ENCODE results near the gene VMP1.

The VMP1 gene

GRCh38 chr17:59699786-59700185, 7.7 kb upstream of the VMP1 start:
- 100% methylated on average over 5 of the region's 6 CpGs for WGBS (ENCODE audit: insufficient coverage)
- H3K27me3 ChIP-seq (replicated peaks in 2 of 5; ENCODE audit: control insufficient read depth in 4 of 5, insufficient read depth in 5 of 5, low read length in 4 of 5) = no peaks in the 10 kb centered on the region
- H3K9me3 ChIP-seq (ENCODE audit: control extremely low read depth in 1 of 5, control insufficient read depth in 4 of 5, insufficient read depth in 2 of 5, low read depth in 1 of 5, low read length in 4 of 5) = no peaks in the 10 kb centered on the region
- POLR2A ChIA-PET = interaction anchor here (0.6 kb wide), 1 partner anchor 38 kb away, joined by 4 read pairs; no protein-coding TSS in a partner anchor
- H3K4me1 ChIP-seq (ENCODE audit: control extremely low read depth in 1 of 4, control insufficient read depth in 4 of 4, insufficient read depth in 4 of 4, low read length in 3 of 4) = peaks cover 0 to 9% (median 2%) of the 10 kb centered on the region in 4 experiments
- CTCF ChIA-PET = interaction anchor here (1.0 to 1.3 kb wide), 2 partner anchors 12 to 46 kb away, joined by 3 to 4 read pairs; no protein-coding TSS in a partner anchor
- peaks cover 15 to 70% (median 54%) of the 10 kb centered on the region in 4 experiments for H3K36me3 ChIP-seq (ENCODE audit: control insufficient read depth in 4 of 4, insufficient read depth in 4 of 4, low read length in 3 of 4)
- DNase-seq = no peak
- H3K27ac ChIP-seq (ENCODE audit: insufficient read depth in 1 of 2, low read depth in 1 of 2, low read length in 2 of 2, poor library complexity in 1 of 2, severe bottlenecking in 2 of 2) = no peak overlapping the region
- no peak overlapping the region for H3K4me3 ChIP-seq (ENCODE audit: control insufficient read depth in 1 of 7, extremely low read depth in 1 of 7, insufficient read depth in 4 of 7, low read depth in 2 of 7, low read length in 6 of 7)

- H3K4me1 ChIP-seq (ENCODE audit: control extremely low read depth in 1 of 4, control insufficient read depth in 4 of 4, insufficient read depth in 4 of 4, low read length in 3 of 4) = peaks cover 3 to 25% (median 17%) of the 10 kb centered on the region in 4 experiments
- peaks cover 9 to 46% (median 31%) of the 10 kb centered on the region in 4 experiments for H3K36me3 ChIP-seq (ENCODE audit: control insufficient read depth in 4 of 4, insufficient read depth in 4 of 4, low read length in 3 of 4)
- ChIA-PET CTCF (interaction anchor here (0.9 to 1.9 kb wide), 2 partner anchors 12 to 14 kb away, joined by 3 to 4 read pairs; no protein-coding TSS in a partner anchor), POLR2A (interaction anchor here (0.5 kb wide), 1 partner anchor 37 kb away, joined by 3 read pairs; no protein-coding TSS in a partner anchor)
- peak overlapping the region in 1 of 2 experiments; percentile 18 for H3K27ac ChIP-seq (ENCODE audit: insufficient read depth in 1 of 2, low read depth in 1 of 2, low read length in 2 of 2, poor library complexity in 1 of 2, severe bottlenecking in 2 of 2)
- WGBS (ENCODE audit: insufficient coverage) = 100% methylated on average over 6 of the region's 7 CpGs
- peak in 1 of 3 donors; percentile 54 for DNase-seq
- H3K9me3 ChIP-seq (ENCODE audit: control extremely low read depth in 1 of 5, control insufficient read depth in 4 of 5, insufficient read depth in 2 of 5, low read depth in 1 of 5, low read length in 4 of 5) = no peaks in the 10 kb centered on the region
- H3K27me3 ChIP-seq (replicated peaks in 2 of 5; ENCODE audit: control insufficient read depth in 4 of 5, insufficient read depth in 5 of 5, low read length in 4 of 5) = no peaks in the 10 kb centered on the region
- H3K4me3 ChIP-seq (ENCODE audit: control insufficient read depth in 1 of 7, extremely low read depth in 1 of 7, insufficient read depth in 4 of 7, low read depth in 2 of 7, low read length in 6 of 7) = no peak overlapping the region
Measured at GRCh38 chr17:59702304-59702703, 5.2 kb upstream of the VMP1 start.

GRCh38 chr17:59707971-59708430, 547 bp downstream of the VMP1 start:
- H3K4me1 ChIP-seq (ENCODE audit: control extremely low read depth in 1 of 4, control insufficient read depth in 4 of 4, insufficient read depth in 4 of 4, low read length in 3 of 4) = peaks cover 17 to 44% (median 35%) of the 10 kb centered on the region in 4 experiments
- H3K4me3 ChIP-seq (ENCODE audit: control insufficient read depth in 1 of 7, extremely low read depth in 1 of 7, insufficient read depth in 4 of 7, low read depth in 2 of 7, low read length in 6 of 7) = peak overlapping the region; percentile 67 to 100 (median 96)
- POLR2A ChIA-PET = interaction anchor here (0.8 to 1.4 kb wide), 2 partner anchors 15 to 151 kb away, joined by 3 read pairs; no protein-coding TSS in a partner anchor
- peaks cover 0 to 8% (median 3%) of the 10 kb centered on the region in 4 experiments for H3K36me3 ChIP-seq (ENCODE audit: control insufficient read depth in 4 of 4, insufficient read depth in 4 of 4, low read length in 3 of 4)
- DNase-seq = peak in 2 of 3 donors; percentile 40 to 45
- peak overlapping the region; percentile 97 to 98 for H3K27ac ChIP-seq (ENCODE audit: insufficient read depth in 1 of 2, low read depth in 1 of 2, low read length in 2 of 2, poor library complexity in 1 of 2, severe bottlenecking in 2 of 2)
- no peaks in the 10 kb centered on the region for H3K27me3 ChIP-seq (replicated peaks in 2 of 5; ENCODE audit: control insufficient read depth in 4 of 5, insufficient read depth in 5 of 5, low read length in 4 of 5)
- 3% methylated on average over 7 of the region's 15 CpGs for WGBS (ENCODE audit: insufficient coverage)
- no peaks in the 10 kb centered on the region for H3K9me3 ChIP-seq (ENCODE audit: control extremely low read depth in 1 of 5, control insufficient read depth in 4 of 5, insufficient read depth in 2 of 5, low read depth in 1 of 5, low read length in 4 of 5)
- CTCF ChIA-PET = interaction anchor here (1.1 to 1.3 kb wide), 2 partner anchors 8 to 40 kb away, joined by 3 read pairs; no protein-coding TSS in a partner anchor

- H3K27ac ChIP-seq (ENCODE audit: insufficient read depth in 1 of 2, low read depth in 1 of 2, low read length in 2 of 2, poor library complexity in 1 of 2, severe bottlenecking in 2 of 2) = no peak overlapping the region
- no peak overlapping the region for H3K4me3 ChIP-seq (ENCODE audit: control insufficient read depth in 1 of 7, extremely low read depth in 1 of 7, insufficient read depth in 4 of 7, low read depth in 2 of 7, low read length in 6 of 7)
- H3K4me1 ChIP-seq (ENCODE audit: control extremely low read depth in 1 of 4, control insufficient read depth in 4 of 4, insufficient read depth in 4 of 4, low read length in 3 of 4) = peaks cover 14 to 23% (median 19%) of the 10 kb centered on the region in 4 experiments
- CTCF ChIA-PET = interaction anchor here (1.4 kb wide), 1 partner anchor 8 kb away, joined by 3 read pairs; no protein-coding TSS in a partner anchor
- no peaks in the 10 kb centered on the region for H3K27me3 ChIP-seq (replicated peaks in 2 of 5; ENCODE audit: control insufficient read depth in 4 of 5, insufficient read depth in 5 of 5, low read length in 4 of 5)
- DNase-seq = no peak
- POLR2A ChIA-PET = no interaction called here
- no peaks in the 10 kb centered on the region for H3K36me3 ChIP-seq (ENCODE audit: control insufficient read depth in 4 of 4, insufficient read depth in 4 of 4, low read length in 3 of 4)
- H3K9me3 ChIP-seq (ENCODE audit: control extremely low read depth in 1 of 5, control insufficient read depth in 4 of 5, insufficient read depth in 2 of 5, low read depth in 1 of 5, low read length in 4 of 5) = no peaks in the 10 kb centered on the region
Measured at GRCh38 chr17:59711936-59712335, 4.5 kb downstream of the VMP1 start.

- H3K27ac ChIP-seq (ENCODE audit: insufficient read depth in 1 of 2, low read depth in 1 of 2, low read length in 2 of 2, poor library complexity in 1 of 2, severe bottlenecking in 2 of 2) = no peak overlapping the region
- H3K9me3 ChIP-seq (ENCODE audit: control extremely low read depth in 1 of 5, control insufficient read depth in 4 of 5, insufficient read depth in 2 of 5, low read depth in 1 of 5, low read length in 4 of 5) = no peaks in the 10 kb centered on the region
- no peaks in the 10 kb centered on the region for H3K27me3 ChIP-seq (replicated peaks in 2 of 5; ENCODE audit: control insufficient read depth in 4 of 5, insufficient read depth in 5 of 5, low read length in 4 of 5)
- 100% methylated on average over 1 of the region's 2 CpGs for WGBS (ENCODE audit: insufficient coverage)
- H3K36me3 ChIP-seq (ENCODE audit: control insufficient read depth in 4 of 4, insufficient read depth in 4 of 4, low read length in 3 of 4) = peaks cover 0 to 5% (median 0%) of the 10 kb centered on the region in 4 experiments
- peak; percentile 26 to 72 (median 62) for DNase-seq
- ChIA-PET POLR2A (interaction anchor here (0.7 kb wide), 1 partner anchor 252 kb away, joined by 3 read pairs; the partner anchor contains the start of gene RNFT1), CTCF (no interaction called here)
- H3K4me3 ChIP-seq (ENCODE audit: control insufficient read depth in 1 of 7, extremely low read depth in 1 of 7, insufficient read depth in 4 of 7, low read depth in 2 of 7, low read length in 6 of 7) = no peak overlapping the region
- H3K4me1 ChIP-seq (ENCODE audit: control extremely low read depth in 1 of 4, control insufficient read depth in 4 of 4, insufficient read depth in 4 of 4, low read length in 3 of 4) = peaks cover 14 to 23% (median 18%) of the 10 kb centered on the region in 4 experiments
Measured at GRCh38 chr17:59712862-59713261, 5.4 kb downstream of the VMP1 start.

- no peaks in the 10 kb centered on the region for H3K27me3 ChIP-seq (replicated peaks in 2 of 5; ENCODE audit: control insufficient read depth in 4 of 5, insufficient read depth in 5 of 5, low read length in 4 of 5)
- WGBS (ENCODE audit: insufficient coverage) = 100% methylated on average over 1 of the region's 2 CpGs
- H3K27ac ChIP-seq (ENCODE audit: insufficient read depth in 1 of 2, low read depth in 1 of 2, low read length in 2 of 2, poor library complexity in 1 of 2, severe bottlenecking in 2 of 2) = no peak overlapping the region
- CTCF ChIA-PET = interaction anchor here (0.7 kb wide), 1 partner anchor 12 kb away, joined by 3 read pairs; no protein-coding TSS in a partner anchor
- POLR2A ChIA-PET = interaction anchor here (0.8 kb wide), 1 partner anchor 1368 kb away, joined by 3 read pairs; no protein-coding TSS in a partner anchor
- no peak for DNase-seq
- H3K4me1 ChIP-seq (ENCODE audit: control extremely low read depth in 1 of 4, control insufficient read depth in 4 of 4, insufficient read depth in 4 of 4, low read length in 3 of 4) = peaks cover 2 to 11% (median 5%) of the 10 kb centered on the region in 4 experiments
- H3K36me3 ChIP-seq (ENCODE audit: control insufficient read depth in 4 of 4, insufficient read depth in 4 of 4, low read length in 3 of 4) = peaks cover 0 to 5% (median 0%) of the 10 kb centered on the region in 4 experiments
- H3K9me3 ChIP-seq (ENCODE audit: control extremely low read depth in 1 of 5, control insufficient read depth in 4 of 5, insufficient read depth in 2 of 5, low read depth in 1 of 5, low read length in 4 of 5) = no peaks in the 10 kb centered on the region
- H3K4me3 ChIP-seq (ENCODE audit: control insufficient read depth in 1 of 7, extremely low read depth in 1 of 7, insufficient read depth in 4 of 7, low read depth in 2 of 7, low read length in 6 of 7) = no peak overlapping the region
Measured at GRCh38 chr17:59714255-59714654, 6.8 kb downstream of the VMP1 start.

- no peaks in the 10 kb centered on the region for H3K9me3 ChIP-seq (ENCODE audit: control extremely low read depth in 1 of 5, control insufficient read depth in 4 of 5, insufficient read depth in 2 of 5, low read depth in 1 of 5, low read length in 4 of 5)
- POLR2A ChIA-PET = no interaction called here
- H3K36me3 ChIP-seq (ENCODE audit: control insufficient read depth in 4 of 4, insufficient read depth in 4 of 4, low read length in 3 of 4) = peaks cover 0 to 5% (median 0%) of the 10 kb centered on the region in 4 experiments
- H3K4me3 ChIP-seq (ENCODE audit: control insufficient read depth in 1 of 7, extremely low read depth in 1 of 7, insufficient read depth in 4 of 7, low read depth in 2 of 7, low read length in 6 of 7) = no peak overlapping the region
- no peak overlapping the region for H3K27ac ChIP-seq (ENCODE audit: insufficient read depth in 1 of 2, low read depth in 1 of 2, low read length in 2 of 2, poor library complexity in 1 of 2, severe bottlenecking in 2 of 2)
- no peak for DNase-seq
- 100% methylated on average over 1 of the region's 2 CpGs for WGBS (ENCODE audit: insufficient coverage)
- CTCF ChIA-PET = interaction anchor here (1.2 kb wide), 1 partner anchor 9 kb away, joined by 3 read pairs; the partner anchor contains the start of genes PTRH2 and VMP1
- H3K27me3 ChIP-seq (replicated peaks in 2 of 5; ENCODE audit: control insufficient read depth in 4 of 5, insufficient read depth in 5 of 5, low read length in 4 of 5) = no peaks in the 10 kb centered on the region
- peaks cover 0 to 10% (median 5%) of the 10 kb centered on the region in 4 experiments for H3K4me1 ChIP-seq (ENCODE audit: control extremely low read depth in 1 of 4, control insufficient read depth in 4 of 4, insufficient read depth in 4 of 4, low read length in 3 of 4)
Measured at GRCh38 chr17:59716427-59716826, 9.0 kb downstream of the VMP1 start.
